HG02840 (cell line): ENCODE results near the gene LRRC53.

Experiments used
- ATAC-seq: cut with Tn5 transposase; IDR thresholded peaks from one replicate; pipeline ENCODE4 v1.9.1; 2021; ENCODE audit warnings: mild to moderate bottlenecking, moderate library complexity, moderate number of reproducible peaks; ENCODE audit not compliant: unreplicated experiment, low FRiP score

LRRC53 gene

DNA sequence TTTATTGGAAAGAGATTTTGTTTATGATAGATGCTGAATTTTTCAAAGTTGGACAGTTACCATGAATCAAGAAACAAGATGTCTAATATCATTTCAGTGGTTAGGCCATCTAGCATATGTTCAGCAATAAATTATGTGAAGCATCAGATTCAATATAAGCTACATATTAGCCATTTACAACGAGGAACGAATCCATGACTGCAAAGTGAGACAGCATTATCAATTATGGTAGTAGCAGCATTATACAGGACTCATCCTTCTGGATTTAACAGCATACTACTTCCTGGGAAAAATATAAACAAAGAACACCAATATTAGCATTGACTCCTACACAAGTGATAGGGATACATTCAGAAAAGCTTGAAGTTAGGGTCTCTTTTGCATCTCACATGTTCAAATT lies 59.1 kb downstream of the LRRC53 start:
- ATAC-seq, result no peak

DNA sequence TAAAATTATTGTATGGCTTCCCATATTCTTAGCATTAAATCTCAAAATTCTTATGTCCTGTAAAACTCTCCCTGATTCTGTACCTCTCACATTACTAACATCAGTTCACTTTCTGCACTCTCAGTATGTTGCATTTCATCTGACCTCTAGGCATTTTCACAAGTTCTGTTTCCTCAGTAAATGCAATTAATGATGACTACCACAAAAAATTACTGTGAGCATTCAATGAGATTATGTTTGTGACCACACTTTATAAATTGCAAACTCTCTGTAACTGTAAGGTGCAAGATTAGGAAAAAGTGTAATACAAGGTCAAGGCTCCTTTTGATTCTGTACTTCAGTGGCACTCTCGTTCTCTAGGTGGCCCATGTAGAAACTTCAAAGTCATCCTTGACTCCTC lies 60.4 kb downstream of the LRRC53 start:
- no peak for ATAC-seq

DNA sequence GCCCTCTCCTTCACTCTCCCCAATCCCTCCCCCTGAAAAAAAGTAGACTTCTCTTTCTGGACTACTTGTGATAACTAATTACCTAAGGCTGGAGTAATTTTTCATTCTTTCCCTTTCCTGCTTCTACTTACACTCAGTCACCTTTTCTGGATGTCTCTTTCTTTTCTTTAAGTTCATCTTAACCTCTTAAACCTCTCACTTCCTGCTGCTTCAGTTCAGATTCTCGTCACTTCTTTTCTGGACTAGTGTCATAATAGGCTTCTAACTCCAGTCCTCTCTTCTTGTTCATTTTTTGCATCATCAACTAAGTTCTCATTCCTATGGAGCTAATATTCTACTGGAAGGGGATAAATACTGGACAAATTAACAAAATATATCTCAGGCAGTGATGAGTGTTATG lies 75.4 kb downstream of the LRRC53 start:
- no peak for ATAC-seq

DNA sequence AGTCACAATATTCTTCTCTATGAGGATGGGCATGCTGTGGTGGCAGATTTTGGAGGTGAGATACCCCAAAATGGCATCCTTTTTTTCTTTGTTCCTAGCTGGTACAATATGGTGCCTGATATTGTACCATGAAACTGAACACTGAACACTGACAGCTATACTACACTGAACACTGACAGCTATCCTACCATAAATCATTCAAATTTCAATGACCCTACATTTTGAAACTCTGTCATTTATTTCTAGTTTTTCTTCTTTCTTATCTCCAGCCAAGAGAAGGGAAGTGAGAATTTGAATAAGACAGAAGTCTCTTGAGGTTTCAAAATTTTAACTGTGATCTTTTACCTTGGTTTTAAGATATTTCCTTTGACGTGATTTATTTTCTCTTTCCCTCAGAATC lies 76.3 kb downstream of the LRRC53 start:
- no peak for ATAC-seq

DNA sequence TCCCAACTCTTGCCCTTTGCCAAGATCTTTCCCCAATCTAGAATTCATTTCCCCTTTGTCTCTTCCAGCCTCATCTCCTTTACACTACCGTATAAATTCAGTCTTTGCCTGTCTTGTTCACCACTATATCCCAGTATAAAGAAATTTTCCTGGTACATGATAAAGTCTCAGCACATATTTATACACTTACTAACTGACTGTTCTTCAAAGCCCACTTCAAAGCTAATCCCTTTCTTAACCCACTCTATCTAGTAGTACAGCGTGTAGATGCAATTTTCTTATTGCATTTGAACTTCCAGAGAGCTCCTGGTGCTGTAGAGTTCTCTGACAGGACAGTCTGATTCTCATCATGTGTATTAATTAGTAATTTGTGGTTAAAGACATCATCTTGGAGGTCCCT lies 78.1 kb downstream of the LRRC53 start:
- ATAC-seq, result no peak

DNA sequence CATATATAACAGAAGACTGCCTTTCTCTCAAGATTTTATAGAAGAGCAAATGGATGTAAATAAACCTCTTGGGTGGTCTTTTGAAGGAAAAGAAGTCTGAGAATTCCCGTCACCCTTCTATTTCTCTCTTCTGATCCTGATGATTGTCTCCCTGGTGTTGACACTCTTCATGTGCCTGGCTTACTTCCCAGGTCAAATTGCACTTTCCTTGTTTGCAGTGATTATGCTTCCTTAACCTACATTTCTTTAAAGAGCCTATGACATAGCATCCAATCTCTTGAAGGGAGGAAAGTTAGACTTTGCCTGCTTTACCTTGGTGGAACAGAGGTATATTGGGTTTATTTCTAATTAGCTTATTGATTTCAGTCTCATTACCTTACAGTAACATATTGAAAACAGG lies 80.1 kb downstream of the LRRC53 start:
- ATAC-seq, result no peak

DNA sequence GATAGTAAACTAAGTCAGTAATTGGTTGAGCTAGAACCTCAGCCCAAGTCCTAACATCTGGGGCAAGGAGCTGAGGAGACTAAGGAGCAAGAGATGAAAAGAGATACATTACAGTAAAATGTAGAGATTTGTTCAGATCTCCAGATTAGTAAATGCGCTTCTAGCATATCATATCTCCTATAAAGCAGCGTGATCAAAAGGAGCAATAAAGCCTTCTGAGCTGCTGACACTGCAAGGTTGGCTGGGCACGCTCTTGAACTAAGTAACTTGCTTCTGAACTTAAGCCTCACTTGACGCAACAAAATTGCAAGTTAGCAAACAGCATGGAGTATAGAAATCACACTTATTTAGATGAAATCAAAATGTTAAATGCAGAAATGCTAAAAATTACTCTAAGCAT lies 80.9 kb downstream of the LRRC53 start:
- ATAC-seq, result no peak

DNA sequence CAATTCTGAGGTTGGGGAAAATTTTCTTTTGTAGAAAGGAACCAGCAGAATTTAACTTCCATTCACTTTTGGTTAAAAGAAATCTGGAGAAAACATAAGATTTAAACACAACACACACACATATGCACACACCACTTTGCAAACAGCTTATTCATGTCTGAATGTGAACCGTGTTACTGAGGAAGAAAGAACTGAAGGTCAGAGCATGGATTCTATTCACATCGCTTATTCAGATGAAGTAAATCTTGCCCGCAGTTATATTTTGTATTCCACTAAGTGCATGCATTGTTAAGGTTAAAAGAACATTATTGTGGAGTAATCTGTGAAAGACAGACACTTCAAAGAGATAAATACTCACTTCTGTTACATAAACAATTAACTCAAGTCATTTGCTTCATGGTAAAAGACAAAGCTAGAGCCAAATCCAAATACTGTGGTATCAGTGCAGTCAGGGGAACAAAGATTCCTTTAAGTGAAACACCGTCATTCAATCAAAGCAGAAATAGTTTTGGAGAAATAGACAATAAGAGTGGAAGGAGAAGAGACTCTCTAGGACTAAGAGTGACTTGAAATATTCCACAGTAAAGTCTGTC lies 82.0 kb downstream of the LRRC53 start:
- no peak for ATAC-seq

DNA sequence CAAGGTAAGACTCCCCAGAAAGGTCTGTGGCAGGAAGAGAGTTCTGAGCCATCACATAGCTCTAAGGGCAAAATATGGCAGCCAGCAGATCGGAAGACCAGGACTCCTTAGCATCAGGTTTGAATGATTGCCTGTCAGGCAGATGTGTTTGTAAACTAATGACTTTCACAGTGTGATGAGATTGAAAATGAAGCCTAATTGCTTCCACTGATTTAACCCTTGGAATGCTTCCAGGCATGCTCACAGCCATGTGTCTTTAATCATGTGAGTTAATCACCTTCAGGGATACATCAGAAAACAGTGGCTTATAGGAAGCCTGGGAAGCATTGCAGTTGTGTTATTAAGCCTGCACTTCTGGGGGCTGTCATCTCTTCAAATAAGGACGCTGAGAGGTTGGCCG lies 82.8 kb downstream of the LRRC53 start:
- ATAC-seq, result no peak

DNA sequence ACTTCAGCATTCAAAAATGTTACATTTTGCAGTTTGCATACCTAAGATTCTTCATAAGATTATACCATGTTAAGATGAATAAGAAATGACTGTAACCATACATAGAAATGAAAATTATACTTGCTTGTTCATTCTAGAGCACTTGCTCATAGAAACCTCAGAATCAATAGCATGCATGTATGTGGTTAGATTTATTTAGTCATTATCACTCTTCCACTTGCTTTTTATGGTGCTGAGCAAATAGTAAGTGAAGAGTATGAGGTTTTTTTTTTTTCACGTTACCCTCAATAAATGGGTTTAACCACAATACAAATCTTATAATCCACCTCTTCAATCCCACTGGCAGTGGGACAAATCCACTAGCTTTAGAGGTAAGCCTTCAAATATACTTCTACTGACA lies 84.7 kb downstream of the LRRC53 start:
- no peak for ATAC-seq

DNA sequence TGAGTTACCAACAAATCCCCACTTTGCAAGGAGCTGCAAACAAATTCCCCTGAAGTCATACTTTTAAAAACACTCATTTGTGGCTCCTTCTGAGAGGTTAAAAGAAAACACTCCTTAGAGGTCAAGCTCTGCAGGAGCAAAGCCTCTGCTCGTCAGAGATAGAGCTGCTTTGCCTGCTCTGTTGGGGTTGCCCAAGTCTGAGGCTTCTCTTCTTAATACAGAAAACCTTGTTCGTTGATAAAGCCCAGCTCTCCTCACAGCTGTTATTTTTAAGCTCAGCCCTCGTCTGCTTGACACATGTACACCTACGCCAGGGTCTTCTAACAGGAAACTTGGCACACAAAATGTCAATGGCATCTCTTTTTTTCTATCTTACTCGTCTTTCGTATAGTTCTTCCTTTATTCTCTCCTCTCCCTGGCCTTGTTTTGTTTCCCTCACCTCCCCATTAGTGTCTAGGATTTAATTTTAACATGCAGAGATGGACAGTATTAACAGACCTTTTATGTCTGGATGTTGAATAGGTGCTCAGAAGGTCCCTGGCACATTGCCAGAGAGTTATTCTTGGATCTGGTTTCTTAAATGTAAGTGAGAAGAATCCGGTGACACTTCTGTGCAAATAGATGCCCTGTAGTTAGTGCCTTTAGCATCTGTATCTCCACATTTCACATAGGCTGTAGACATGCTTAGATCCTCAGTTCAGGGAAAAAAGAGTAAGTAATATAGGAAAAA lies 86.0 kb downstream of the LRRC53 start:
- ATAC-seq, result no peak

DNA sequence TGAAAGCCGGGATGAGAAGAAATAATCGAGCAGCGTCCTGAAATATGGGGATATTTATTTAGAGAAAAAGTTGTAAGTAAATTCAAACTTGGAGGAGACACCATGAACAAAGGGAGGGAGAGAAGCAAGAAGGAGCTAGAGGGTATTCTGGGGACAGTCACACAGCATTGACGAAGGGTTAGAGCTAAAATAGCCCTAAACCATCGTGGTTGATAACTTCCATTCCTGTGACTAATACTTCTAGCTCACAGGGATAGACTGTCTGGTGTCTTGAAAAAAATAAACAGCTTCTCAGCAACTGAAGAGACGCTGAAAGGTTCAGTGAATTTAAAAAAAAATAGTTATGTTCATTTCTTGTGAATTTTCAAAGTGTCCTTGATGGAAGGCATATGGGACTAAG lies 86.7 kb downstream of the LRRC53 start:
- no peak for ATAC-seq

DNA sequence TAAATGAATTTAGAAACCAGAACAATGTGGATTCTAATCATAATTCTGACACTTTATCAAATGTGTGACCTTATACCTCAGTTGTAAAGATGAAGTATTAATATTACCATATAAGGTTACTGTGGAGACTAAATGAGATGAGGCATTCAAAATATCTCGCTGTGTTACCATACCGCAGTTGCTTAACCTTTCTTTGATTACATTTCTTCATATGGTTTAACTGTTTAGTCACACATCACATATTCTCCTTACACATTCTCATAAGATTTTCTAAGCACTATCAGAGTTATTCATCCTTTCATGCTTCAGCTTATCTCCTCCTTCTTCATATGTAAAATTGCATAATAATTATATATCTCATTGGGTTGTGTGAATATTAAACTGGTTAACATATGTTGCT lies 88.9 kb downstream of the LRRC53 start:
- ATAC-seq, result no peak

DNA sequence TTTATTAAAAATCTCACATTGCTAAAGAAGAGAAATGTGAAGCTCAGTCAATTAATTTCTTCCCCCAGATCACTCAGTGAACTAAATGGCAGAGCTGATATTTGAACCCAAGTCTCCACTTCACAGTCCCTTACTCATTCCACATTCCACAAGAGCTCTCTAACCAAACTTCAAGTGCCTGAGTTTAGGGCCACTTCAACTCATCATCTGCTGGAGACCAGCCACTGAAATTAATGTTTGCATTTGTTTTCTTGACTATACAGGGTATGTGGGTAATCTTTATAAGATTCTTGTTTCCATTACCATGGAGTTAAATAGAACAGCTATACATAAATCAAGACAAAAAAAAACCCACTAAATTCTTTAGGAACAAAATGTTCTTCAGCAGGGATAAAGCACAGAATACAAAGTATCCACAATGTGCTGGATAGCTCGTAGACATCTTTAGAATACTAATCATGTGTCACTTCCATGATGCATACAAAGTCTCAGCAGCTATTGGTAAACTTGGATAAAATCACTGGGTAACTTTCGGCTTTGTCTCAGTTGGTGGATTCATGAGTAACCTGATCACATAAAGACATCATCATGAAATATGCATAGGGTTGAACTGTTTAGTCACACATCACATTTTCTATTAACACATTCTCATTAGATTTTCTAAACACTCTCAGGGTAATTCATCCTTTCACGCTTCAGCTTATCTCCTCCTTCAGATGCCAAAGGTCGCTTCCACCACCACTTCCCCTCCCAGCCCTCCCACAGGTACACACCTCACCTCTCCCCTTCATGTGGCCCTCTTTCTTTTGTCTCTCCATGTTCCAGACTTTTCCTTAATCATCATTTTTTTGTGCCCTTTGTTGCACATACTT lies 89.8 kb downstream of the LRRC53 start:
- no peak for ATAC-seq

DNA sequence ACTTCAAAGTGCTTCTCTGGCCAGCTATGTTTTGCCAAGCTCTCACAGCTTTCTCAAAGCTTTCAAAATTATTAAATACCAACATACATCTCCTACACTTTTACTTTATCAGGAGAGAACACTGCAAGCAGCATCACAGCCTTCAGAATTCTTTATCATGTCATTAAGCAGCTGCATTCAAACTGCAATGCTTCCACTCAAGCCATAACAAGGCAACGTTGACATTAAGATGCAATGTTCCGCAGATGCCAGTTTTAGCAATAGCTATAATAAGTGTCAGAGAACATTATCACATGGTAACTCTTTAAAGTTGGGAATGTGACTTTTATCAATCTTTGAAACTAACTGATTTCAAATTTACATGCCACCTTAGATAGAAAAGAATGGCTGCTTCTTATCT lies 91.9 kb downstream of the LRRC53 start:
- no peak for ATAC-seq
